Mesothelial cell of epicardium (in vitro differentiated cells): ENCODE measurements around the gene SND1. TPM values are rescaled to one million over a fixed set of nuclear protein-coding genes. Genes with fewer than 3 reads are reported as not detected.

ENCODE experiments used
- DNase-seq, 2 experiments: peaks; one replicate each; pipeline ENCODE4 v3.0.0; 2021; ENCODE audit warnings: low spot score in 2 of 2; ENCODE audit not compliant: unreplicated experiment in 2 of 2
- H3K27ac Mint-ChIP-seq: 2 replicates; pipeline ENCODE4 v1.8.0; 2021; ENCODE audit warnings: mixed read lengths
- H3K27me3 Mint-ChIP-seq: 2 replicates; pipeline ENCODE4 v1.8.0; 2021; ENCODE audit warnings: low read depth, mixed read lengths
- H3K36me3 Mint-ChIP-seq: 2 replicates; pipeline ENCODE4 v1.8.0; 2021; ENCODE audit warnings: mixed read lengths
- H3K4me1 Mint-ChIP-seq: 2 replicates; pipeline ENCODE4 v1.8.0; 2021; ENCODE audit warnings: mixed read lengths
- H3K4me3 Mint-ChIP-seq: 2 replicates; pipeline ENCODE4 v1.8.0; 2021; ENCODE audit warnings: mild to moderate bottlenecking, moderate library complexity, mixed read lengths
- H3K9me3 Mint-ChIP-seq: 2 replicates; pipeline ENCODE4 v1.8.0; 2021; ENCODE audit warnings: mixed read lengths
- CTCF ChIP-seq: fragments of 200-600 bp; sonication (generic); IDR thresholded peaks from one replicate; pipeline ENCODE4 v1.5.0; 2021; ENCODE audit warnings: antibody characterized with exemption; ENCODE audit not compliant: unreplicated experiment
- total RNA-seq: library from RNA; stranded (reverse); gene quantifications from 3 replicates; pipeline ENCODE4 v1.2.1, GENCODE V29; 2021

The SND1 gene
- total RNA-seq, 1 donor from 2014 or later = 211 TPM

- TF ChIP-seq CTCF = no peak
- peaks cover 10% of the 10 kb centered on the region for H3K9me3 Mint-ChIP-seq
- no peak overlapping the region for H3K4me3 Mint-ChIP-seq
- H3K36me3 Mint-ChIP-seq = peaks cover 17% of the 10 kb centered on the region
- no peak for DNase-seq
- no peak overlapping the region for H3K27ac Mint-ChIP-seq
- peaks cover 34% of the 10 kb centered on the region for H3K4me1 Mint-ChIP-seq
- H3K27me3 Mint-ChIP-seq = no peaks in the 10 kb centered on the region
Observed at GRCh38 chr7:127887631-127888030, 235.6 kb downstream of the SND1 start.

GRCh38 chr7:127888411-127888810 lies 236.4 kb downstream of the SND1 start:
- H3K4me3 Mint-ChIP-seq = no peak overlapping the region
- peaks cover 34% of the 10 kb centered on the region for H3K4me1 Mint-ChIP-seq
- H3K9me3 Mint-ChIP-seq = peaks cover 10% of the 10 kb centered on the region
- TF ChIP-seq CTCF = no peak
- peaks cover 21% of the 10 kb centered on the region for H3K36me3 Mint-ChIP-seq
- no peak overlapping the region for H3K27ac Mint-ChIP-seq
- H3K27me3 Mint-ChIP-seq = no peaks in the 10 kb centered on the region
- no peak for DNase-seq

- H3K4me1 Mint-ChIP-seq = peaks cover 36% of the 10 kb centered on the region
- no peak overlapping the region for H3K27ac Mint-ChIP-seq
- H3K27me3 Mint-ChIP-seq = no peaks in the 10 kb centered on the region
- H3K4me3 Mint-ChIP-seq = no peak overlapping the region
- DNase-seq = no peak
- H3K9me3 Mint-ChIP-seq = peaks cover 10% of the 10 kb centered on the region
- TF ChIP-seq CTCF = no peak
- H3K36me3 Mint-ChIP-seq = peaks cover 18% of the 10 kb centered on the region
Observed at GRCh38 chr7:127888825-127889224, 236.8 kb downstream of the SND1 start.

- TF ChIP-seq CTCF = no peak
- Mint-ChIP-seq H3K27me3 (no peaks in the 10 kb centered on the region), H3K4me1 (peaks cover 39% of the 10 kb centered on the region), H3K27ac (no peak overlapping the region), H3K9me3 (peaks cover 7% of the 10 kb centered on the region), H3K36me3 (peaks cover 18% of the 10 kb centered on the region), H3K4me3 (no peak overlapping the region)
- DNase-seq = no peak
Observed at GRCh38 chr7:127889677-127890076, 237.7 kb downstream of the SND1 start.

GRCh38 chr7:127890726-127891125 lies 238.7 kb downstream of the SND1 start:
- Mint-ChIP-seq H3K27ac (no peak overlapping the region), H3K36me3 (peaks cover 18% of the 10 kb centered on the region), H3K27me3 (no peaks in the 10 kb centered on the region), H3K9me3 (peaks cover 6% of the 10 kb centered on the region), H3K4me1 (peaks cover 31% of the 10 kb centered on the region), H3K4me3 (no peak overlapping the region)
- no peak for TF ChIP-seq CTCF
- no peak for DNase-seq

GRCh38 chr7:127891144-127891543 lies 239.2 kb downstream of the SND1 start:
- no peak overlapping the region for H3K27ac Mint-ChIP-seq
- no peak overlapping the region for H3K4me3 Mint-ChIP-seq
- peaks cover 6% of the 10 kb centered on the region for H3K9me3 Mint-ChIP-seq
- no peak for DNase-seq
- peaks cover 18% of the 10 kb centered on the region for H3K36me3 Mint-ChIP-seq
- no peaks in the 10 kb centered on the region for H3K27me3 Mint-ChIP-seq
- H3K4me1 Mint-ChIP-seq = peaks cover 28% of the 10 kb centered on the region
- no peak for TF ChIP-seq CTCF
